Iris pigment epithelial cell (primary cell): ENCODE results near the gene KRTAP10-4.
"Not testable (repeated sequence)": the region's sequence is repeated elsewhere in the genome, so short reads cannot be mapped to it uniquely, and the experiment has no call there.

ENCODE experiments used
- DNase-seq: peaks from one replicate; pipeline ENCODE4 v3.0.0-alpha.2; 2011; ENCODE audit warnings: low read depth

The KRTAP10-4 gene

GRCh38 chr21:44573630-44574456 is at the start of gene KRTAP10-4:
Gene KRTAP10-4, plus strand, starts transcription at chr21:44573729. Its CDS starts 30 bp downstream, at chr21:44573759.
- DNase-seq, result not testable (repeated sequence)

- DNase-seq, result no peak
These were observed 48.8 kb upstream of the KRTAP10-4 start for GRCh38 chr21:44524414-44525371.

GRCh38 chr21:44525391-44526095 is 48.0 kb upstream of the KRTAP10-4 start:
- no peak for DNase-seq

- DNase-seq, result no peak
These were observed 47.2 kb upstream of the KRTAP10-4 start for GRCh38 chr21:44526096-44526997.

GRCh38 chr21:44527156-44527982 is 46.2 kb upstream of the KRTAP10-4 start:
- no peak for DNase-seq

GRCh38 chr21:44527983-44528633 is 45.4 kb upstream of the KRTAP10-4 start:
- DNase-seq, result no peak

- DNase-seq, result no peak
These were observed 44.9 kb upstream of the KRTAP10-4 start for GRCh38 chr21:44528634-44528995.

GRCh38 chr21:44529011-44529421 is 44.5 kb upstream of the KRTAP10-4 start:
- DNase-seq, result no peak

- DNase-seq, result no peak
These were observed 43.9 kb upstream of the KRTAP10-4 start for GRCh38 chr21:44529503-44530125.

- no peak for DNase-seq
These were observed 43.2 kb upstream of the KRTAP10-4 start for GRCh38 chr21:44530221-44530902.

GRCh38 chr21:44530903-44531605 is 42.5 kb upstream of the KRTAP10-4 start:
- no peak for DNase-seq

GRCh38 chr21:44531606-44532564 is 41.6 kb upstream of the KRTAP10-4 start:
- no peak for DNase-seq

GRCh38 chr21:44532712-44533111 is 40.8 kb upstream of the KRTAP10-4 start:
- no peak for DNase-seq

- no peak for DNase-seq
These were observed 40.2 kb upstream of the KRTAP10-4 start for GRCh38 chr21:44533121-44533890.

- DNase-seq, result no peak
These were observed 39.5 kb upstream of the KRTAP10-4 start for GRCh38 chr21:44533891-44534627.
